Measurements from ENCODE around the gene ERCC6L.

- TF ChIP-seq GATA3 (IDR thresholded peaks at IDR 0.05; ENCODE audit: low read depth, low read length): no peak
- no peak for TF ChIP-seq GATA2 (IDR thresholded peaks at IDR 0.05; ENCODE audit: low read depth, low read length)
These were observed 19.3 kb upstream of the ERCC6L start for GRCh38 chrX:72258174-72258573.
